HG02852 (cell line): ENCODE measurements around the gene CCDC12.

Experiments
- ATAC-seq: cut with Tn5 transposase; IDR thresholded peaks from one replicate; pipeline ENCODE4 v1.9.1; 2021; ENCODE audit warnings: mild to moderate bottlenecking, moderate library complexity; ENCODE audit not compliant: unreplicated experiment

Gene CCDC12

GRCh38 chr3:46960081-46960701 lies 16.4 kb downstream of the CCDC12 start:
- ATAC-seq, result no peak

- ATAC-seq, result no peak
Measured at GRCh38 chr3:46959161-46959511, 17.4 kb downstream of the CCDC12 start.

DNA sequence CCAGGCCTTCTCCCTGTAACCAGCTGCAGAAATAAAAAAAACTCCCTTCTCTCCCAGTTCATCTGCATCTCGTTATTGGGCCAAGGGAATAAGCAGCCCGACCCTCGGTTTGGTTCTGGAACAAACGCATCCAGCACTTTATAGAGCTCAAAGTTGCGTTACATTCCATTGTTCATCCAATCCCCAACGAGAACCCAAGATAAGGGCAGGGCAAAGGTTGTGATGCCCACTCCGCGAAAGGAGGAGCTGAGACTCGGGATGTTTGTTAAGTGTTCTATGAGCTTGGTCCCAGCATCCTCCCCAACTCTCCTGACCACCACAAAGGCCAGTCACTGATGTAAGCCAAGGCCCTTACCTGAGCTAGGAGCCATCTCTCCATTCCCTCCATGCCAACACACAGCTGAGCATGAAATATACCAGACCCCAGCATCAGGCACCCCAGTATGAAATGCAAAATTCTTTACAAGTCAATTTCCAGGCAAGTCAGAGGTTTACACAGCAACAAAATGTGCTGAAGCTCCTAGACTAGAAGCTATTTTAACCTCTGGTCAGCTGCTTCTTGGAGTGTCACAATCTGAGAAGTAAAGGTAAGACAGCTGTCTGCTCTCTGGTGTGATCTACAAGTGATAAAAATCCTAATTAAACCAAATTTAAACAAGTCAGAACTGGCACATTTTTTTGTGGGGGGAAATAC lies 17.9 kb downstream of the CCDC12 start:
- no peak for ATAC-seq

- no peak for ATAC-seq
Measured at GRCh38 chr3:46957092-46957820, 19.3 kb downstream of the CCDC12 start.

DNA sequence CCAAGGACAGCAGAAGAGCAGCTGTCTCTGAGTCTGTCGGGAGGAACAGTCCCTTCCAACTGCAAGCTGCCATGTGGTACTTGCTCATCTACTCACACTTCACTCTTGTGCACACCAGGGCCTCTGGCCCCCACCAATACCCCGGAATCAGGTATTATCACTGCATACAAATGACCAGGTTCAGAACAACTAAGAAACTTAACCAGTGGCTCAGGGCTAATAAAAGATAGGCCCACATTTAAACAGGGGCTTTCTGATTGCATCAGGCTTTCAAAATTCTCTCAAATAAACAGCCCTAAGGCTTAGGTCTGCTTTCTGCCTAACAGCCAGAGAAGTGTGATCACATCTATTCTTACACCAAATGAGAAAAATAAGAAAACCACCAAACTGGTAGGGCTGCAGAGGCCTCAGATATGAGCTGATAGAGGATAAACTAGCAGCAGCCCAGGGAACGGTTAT lies 20.7 kb downstream of the CCDC12 start:
- no peak for ATAC-seq

DNA sequence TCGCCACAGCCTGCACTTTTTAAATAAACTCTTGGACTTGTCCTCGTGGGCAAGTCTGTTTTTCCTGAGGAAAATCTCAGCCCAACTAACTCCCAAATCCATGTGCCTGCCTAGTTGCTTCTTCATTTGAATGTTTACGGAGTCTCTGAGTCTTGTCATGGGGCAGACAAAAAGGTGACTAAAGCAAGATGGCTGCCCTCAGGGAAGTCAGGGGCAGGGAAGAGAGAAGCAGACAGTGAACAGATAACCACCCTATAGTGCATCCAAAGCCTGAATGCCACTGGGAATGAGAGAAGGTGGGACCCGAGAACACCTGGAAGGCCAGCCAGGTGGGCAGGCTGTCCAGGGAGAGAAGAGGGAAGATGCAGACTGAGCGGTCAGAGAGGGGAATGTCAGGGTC lies 21.4 kb downstream of the CCDC12 start:
- no peak for ATAC-seq

DNA sequence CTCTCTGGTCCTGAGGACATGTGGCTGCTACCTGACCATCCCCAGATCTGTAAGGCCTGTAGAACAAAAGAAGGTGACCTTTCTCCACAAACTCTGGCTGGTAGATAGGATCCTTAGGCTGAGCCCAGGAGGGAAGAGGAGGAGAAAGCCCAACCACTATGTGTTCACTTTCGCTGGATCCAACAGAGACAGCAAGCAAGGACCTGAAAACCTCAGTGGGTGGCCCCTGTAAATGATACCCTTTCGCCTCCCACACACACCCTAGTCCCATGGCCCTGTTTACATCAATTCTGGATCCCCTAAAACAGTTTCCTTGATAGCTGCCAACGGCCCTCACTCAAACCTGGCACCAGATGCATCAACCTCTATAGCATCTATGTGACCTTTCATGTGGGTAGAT lies 22.4 kb downstream of the CCDC12 start:
- no peak for ATAC-seq

DNA sequence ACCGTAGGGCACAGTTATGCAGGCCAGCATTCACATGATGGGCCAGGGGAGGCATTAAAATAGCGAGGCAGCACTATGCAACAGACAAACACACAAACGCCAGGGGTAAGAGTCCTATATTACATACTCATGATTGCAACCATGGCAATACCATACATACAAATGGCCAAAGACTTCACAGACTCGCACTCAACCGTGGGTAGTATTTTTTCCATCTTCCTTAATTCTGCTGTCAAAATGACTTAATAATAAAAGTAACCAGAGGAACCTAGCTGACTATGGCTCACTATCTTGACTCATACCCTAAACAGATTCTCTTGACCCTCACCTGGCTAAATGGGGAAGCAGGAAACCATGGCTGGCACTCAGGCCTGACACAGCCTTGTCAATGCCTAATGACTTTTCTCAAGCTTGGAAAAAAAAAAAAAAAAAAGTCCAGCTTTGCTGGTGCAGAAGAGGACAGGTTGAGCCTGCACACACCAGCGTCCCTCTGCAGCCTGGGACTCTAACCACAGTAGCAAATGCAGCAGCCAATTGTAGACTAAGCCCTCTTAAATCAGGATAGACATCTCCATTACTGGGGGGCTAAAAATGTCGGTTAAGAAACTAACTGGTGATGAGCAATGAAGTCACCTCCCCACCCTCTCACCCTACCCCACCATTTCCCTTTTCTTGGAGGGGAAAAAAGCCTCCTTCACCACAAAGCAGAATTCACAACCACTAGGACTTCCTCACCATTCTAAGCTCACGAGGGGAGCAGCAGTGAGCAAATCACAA lies 23.1 kb downstream of the CCDC12 start:
- no peak for ATAC-seq

- no peak for ATAC-seq
Measured at GRCh38 chr3:46952813-46953212, 23.7 kb downstream of the CCDC12 start.

DNA sequence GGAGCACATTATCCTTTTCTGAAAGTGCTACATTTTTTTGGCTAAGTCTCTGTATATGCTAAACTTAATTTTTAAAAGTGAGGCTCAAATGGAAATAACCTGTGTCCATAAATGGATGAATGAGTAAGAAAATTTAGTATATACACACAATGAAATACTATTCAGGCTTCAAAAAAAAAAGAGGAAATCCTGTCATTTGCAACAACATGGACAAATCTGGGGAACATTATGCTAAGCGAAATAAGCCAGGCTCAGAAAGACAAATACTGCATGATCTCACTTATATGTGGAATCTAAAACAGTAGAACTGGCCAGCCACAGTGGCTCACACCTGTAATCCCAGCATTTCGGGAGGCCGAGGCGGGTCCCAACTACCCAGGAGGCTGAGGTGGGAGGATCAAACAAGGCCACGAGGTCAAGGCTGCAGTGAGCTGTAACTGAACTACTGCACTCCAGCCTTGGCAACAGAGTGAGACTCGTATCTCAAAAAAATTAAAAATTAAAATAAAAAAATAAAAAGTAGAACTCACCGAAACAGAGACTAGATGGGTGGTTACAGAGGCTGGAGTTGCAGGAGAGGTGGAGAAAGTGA lies 25.8 kb downstream of the CCDC12 start:
- no peak for ATAC-seq

- ATAC-seq, result no peak
Measured at GRCh38 chr3:46950177-46950576, 26.4 kb downstream of the CCDC12 start.

- no peak for ATAC-seq
Measured at GRCh38 chr3:46948830-46949671, 27.5 kb downstream of the CCDC12 start.

DNA sequence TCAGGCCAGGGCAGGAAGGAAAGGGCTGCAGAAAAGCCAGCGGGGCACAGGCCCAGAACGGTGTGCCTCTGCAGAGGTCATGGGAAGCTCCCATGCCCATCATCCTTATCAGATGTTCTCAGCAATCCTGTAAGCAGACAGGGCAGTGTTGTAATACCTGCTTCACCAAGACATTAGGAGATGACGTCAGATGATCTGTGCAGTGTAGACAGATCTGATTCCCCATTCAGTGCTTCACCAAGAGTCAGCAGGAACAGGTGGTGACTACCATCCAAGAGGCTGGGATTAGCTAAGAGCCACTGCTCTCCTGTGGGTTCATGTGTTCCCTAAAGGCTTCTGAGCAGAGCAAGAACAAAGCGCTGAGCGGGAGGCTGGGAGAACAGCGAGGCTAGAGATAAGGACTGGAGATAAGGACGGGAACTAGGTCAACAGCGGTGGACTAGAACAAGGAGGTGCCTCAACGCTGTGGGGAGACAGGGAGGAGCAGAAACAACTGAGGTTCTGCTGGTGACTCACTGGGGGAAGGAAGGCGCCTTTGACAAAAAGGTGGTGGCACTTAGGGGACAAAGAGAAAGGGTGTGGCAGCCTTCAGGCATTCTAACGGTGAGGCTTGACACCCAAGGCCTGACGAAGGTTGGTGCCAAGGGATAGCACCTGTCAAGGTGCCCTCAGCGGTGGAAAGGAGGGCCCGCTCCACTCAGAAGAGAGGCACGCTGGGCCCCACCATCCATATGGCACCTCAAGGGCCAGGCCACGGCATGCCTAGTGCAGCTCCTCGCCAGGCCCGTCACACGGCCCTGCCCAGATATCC lies 28.4 kb downstream of the CCDC12 start:
- ATAC-seq, result no peak

DNA sequence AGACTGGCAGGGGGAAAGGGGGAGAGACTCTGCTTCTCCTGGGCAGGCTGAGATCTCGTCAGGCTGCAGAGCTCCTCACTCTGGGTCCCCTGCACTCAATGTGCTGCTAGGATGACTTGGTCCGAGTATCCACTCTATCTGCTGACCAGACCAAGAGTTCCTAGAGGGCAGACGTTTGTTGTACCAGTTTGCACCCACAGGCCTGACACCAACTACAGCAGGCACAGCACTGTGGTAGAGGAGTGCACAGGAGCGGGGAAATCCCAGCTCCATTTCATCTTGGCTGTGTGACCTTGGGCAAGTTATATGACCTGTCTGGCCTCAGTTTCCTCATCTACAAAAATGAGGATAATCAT lies 29.0 kb downstream of the CCDC12 start:
- no peak for ATAC-seq

- ATAC-seq, result no peak
Measured at GRCh38 chr3:46946856-46947545, 29.5 kb downstream of the CCDC12 start.

GRCh38 chr3:46946416-46946815 lies 30.1 kb downstream of the CCDC12 start:
- no peak for ATAC-seq

DNA sequence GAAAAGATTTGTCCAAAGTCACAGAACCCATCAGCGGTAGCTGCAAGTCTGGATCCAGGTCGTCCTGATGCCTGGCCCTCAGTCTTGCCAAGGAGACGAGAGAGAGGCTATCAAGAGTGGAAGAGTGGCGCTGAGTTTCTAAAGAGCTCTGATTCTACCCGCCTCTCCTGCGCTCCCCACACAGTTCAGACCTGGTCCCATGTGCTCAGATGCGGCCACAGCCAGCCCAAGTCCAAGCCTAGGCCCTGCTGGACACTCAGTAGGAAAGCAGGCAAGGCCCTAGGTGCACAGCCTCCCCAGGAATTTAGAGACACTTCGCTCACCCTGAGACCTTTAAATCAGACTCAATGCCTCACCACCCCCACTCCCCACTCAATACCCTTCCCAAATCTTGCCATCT lies 32.4 kb downstream of the CCDC12 start:
- ATAC-seq, result no peak

- ATAC-seq, result no peak
Measured at GRCh38 chr3:46943237-46944187, 33.0 kb downstream of the CCDC12 start.
